ENCODE results near the gene HMX3.

Gene HMX3

DNA sequence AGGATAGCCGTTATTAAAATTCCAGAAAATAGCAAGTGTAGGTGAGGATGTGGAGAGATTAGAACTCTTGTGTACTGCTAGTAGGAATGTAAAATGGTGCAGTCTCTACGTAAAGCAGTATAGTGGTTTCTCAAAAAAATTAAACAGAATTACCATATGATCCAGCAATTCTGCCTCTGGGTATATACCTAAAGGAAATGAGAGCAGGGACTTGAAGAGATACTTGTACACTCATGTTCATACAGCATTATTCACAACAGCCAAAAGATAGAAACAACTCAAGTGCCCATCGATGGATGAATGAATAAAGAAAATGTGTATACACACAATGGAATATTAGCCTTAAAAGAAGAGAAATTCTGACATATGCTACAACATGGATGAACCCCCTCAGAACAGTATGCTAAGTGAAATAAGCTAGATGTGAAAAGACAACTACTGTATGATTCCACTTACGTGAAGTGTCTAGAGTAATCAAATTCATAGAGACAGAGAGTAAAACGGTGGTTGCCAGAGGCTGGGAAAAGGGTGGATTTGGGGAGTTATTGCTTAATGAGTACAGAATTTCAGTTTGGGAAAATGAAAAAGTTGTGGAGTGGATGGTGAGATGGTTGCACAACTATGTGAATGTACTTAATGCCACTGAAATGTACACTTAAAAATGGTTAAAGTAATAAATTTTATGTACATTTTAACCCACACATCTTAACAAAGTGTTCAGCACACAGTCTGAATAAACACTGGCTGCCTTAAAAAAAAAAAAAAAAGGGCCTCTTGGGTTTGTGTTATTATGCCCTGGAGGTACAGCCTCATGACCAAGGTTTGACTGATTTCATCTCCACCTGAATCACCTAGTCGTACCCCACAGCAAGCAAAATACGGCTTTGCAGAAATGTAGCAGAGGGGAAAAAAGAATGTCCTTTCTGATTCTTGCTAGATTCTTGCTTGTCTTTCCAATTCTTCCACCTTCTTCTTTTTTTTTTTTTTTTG lies 44.6 kb downstream of the HMX3 start:
- no peak for DNase-seq

DNA sequence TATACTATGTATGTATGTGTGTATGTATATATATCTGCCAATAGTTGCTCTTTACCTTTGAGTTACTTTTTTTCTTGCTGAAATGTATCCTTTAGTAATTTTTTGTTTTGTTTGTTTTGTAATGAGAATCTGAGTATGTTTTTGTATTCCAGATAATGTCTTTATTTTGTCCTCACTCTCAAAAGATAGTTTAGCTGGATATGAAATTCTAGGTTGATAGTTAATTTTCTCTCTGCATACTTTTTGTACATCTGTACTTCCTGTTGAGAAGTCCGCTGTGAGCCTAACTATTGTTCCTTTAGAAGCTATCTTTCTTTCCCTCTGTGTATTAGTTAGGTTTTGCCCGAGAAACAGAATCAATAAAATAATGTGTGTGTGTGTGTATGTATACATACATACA lies 48.0 kb downstream of the HMX3 start:
- DNase-seq = no peak

DNA sequence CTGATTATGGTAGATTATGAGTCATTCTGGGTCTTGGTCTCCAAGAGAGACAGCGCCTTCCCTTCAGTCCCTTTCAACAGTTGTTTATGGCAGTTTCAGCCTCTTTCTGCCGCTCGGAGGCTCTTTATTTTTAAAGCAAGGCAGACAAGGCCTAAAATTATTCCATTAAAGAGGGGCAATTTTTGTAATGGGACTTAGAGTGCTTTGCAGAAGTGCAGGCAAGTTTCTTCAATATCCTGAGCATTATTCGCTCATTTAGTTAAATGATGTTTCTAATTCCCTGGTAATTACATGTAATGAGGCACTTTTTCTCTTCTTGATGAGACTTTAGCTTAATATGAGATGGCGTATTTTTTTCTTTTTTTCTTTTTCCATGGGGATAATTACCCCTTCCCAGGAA lies 52.0 kb downstream of the HMX3 start:
- no peak for DNase-seq

All from AML-193 (cell line).